ENCODE measurements around the gene TRIM2.
"Not testable (repeated sequence)": the region's sequence is repeated elsewhere in the genome, so short reads cannot be mapped to it uniquely, and the experiment has no call there.

Gene TRIM2

GRCh38 chr4:153191795-153192363 is 12.4 kb upstream of the TRIM2 start:
- DNase-seq, result no peak

GRCh38 chr4:153197301-153197700 is 6.9 kb upstream of the TRIM2 start:
- DNase-seq, result no peak

GRCh38 chr4:153198719-153199118 is 5.5 kb upstream of the TRIM2 start:
- no peak for DNase-seq

DNA sequence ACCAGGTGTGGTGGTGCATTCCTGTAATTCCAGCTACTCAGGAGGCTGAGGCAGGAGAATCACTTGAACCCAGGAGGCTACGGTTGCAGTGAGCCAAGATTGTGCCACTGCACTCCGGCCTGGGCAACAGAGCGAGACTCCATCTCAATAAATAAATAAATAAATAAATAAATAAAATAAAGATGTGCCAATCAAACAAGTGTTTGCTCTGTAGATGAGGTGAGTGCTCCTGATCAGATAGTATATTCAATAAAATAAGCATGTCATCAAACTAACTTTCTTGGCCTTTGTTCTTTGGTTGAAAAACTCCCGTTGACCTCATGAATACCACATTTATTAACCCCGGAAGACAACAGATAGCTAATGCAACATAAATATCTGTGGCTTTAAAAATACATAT is 497 bp upstream of the TRIM2 start:
- not testable (repeated sequence) for DNase-seq

DNA sequence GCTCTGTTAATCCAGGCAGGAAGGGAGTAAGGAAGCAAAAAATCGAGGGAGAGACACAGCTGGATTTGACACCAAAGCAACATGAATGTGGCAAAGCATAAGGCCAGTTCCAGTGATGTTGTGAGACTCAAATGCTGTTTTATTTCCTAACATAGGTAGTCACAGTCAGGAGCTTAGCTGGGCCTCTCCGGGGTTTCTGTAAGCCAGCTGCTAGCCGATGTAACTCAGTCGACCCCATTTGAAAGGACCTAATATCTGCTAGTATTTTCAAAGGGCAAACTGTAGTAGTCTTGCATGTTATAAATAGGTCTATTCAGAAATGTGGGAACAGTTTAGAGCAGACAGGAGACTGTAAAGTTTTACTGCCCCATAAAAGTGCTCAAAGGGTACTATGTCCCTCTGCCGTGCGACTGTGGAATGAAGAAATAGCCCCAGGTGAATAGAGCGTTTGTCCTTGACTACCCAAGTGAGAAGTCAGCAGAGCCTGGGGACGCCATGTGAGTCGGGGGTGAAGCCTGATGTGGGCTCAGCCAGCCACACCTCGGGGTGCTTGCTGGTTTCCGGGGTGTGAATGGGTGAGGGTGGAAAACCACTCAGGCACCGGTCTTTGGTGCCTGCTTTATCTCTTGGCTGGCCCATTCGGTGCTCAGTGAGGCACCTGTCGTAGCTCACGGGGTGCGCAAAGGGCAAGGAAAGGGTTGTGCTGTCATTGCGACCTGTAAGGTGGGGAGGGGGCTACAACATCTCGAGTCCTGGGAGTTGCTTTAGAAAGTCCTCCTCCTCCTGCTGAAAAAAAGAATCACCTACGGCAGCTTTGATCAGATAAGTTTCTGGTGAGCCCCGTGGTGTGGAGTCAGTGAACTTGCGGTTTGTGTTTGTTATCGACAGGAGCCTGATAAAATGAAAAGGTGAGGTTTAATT is 745 bp downstream of the TRIM2 start:
- DNase-seq, result peak; percentile 7 to 41

DNA sequence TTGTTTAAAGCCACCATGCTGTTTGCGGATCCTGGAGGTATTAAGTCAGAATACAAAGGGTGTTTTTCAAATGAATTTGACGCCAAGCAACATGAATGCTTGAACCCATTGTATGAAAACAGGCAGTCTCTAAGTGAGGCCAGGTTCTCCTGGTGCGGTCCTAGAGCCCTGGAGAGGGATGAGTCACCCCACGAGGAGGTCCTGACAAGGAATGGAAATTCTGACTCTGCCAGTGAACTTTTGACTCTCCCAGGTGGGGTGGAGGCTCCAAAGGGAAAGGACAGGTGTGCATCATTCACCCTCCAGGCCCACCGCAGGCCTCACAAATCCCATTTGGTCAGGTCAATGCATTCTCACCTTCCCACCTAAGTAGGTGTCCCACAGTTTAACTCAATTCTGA is 1.5 kb downstream of the TRIM2 start:
- DNase-seq, result peak; percentile 38 to 40

DNA sequence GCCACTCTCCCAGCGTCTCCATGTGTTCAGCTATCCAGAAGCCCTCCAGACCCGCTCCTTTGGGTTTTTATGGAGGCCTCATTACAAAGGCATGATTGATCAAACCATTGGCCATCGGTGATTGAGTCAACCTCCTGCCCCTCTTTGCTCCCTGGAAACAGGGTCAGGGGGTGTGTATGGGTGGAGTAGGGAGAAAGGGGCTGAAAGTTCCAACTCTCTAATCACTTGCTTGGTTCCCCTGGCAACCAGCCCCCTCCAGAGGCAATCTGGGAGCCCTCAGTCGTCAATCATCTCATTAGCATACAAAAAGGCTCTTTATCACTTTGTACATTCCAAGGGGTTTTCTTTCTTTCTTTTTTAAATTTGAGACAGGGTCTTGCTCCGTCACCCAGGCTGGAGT is 2.3 kb downstream of the TRIM2 start:
- DNase-seq, result no peak

DNA sequence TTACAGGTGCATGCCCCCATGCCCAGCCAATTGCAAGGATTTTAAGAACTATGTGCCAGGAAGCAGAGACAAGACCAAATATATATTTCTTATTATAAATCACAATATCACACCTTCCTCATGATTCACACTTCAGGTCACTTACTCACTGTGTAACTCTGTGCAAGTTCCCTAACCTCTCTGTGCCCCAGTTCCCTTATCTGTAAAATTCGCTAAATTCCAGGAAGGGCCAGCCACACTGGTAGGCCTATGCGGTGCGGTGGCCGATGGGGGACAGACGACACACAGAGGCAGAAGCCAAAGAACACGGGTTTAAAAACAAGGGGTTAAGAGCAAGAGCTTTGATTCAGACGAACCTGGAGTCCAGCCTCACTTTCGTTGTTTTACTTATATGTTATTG is 2.8 kb downstream of the TRIM2 start:
- DNase-seq, result no peak

DNA sequence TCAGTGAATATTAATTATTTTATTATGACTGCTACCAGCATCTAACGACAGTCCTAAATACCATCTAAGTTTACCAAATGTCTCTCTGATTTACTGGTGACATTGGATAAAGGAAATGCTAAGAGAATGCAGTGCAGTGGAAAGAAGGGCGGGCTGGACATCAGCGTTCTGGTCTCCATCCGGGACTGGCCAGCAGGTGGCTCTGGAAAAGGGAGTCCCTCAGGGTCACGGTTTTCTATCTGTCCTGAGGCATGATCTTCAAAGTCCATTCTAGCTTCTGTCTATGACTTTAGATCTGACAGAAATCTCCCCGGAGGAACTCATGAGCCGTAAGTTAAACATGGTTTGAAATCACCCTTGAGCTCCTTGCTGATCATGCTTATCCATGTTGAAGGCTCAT is 3.3 kb downstream of the TRIM2 start:
- DNase-seq, result no peak

- DNase-seq, result no peak
Observed at GRCh38 chr4:153209410-153209809, 5.2 kb downstream of the TRIM2 start.

DNA sequence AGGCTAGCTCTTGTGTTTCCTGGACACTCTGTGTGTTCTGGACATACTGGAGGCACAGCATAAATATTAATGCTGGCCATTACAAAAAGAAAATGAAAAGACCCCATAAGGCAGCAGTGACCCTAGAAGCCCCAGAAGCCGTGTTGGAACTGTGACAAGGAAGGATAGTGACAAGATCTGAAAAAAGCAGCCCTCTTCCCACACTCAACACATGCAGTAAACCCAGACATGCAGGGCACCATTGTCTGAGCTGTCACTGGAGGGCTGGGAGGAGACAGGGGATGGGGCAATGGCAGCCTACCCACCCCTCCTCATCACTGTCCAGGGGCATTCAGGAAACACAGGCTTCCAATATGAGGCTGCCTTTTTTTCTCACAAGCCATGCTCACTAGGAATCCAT is 6.5 kb downstream of the TRIM2 start:
- DNase-seq, result no peak

DNA sequence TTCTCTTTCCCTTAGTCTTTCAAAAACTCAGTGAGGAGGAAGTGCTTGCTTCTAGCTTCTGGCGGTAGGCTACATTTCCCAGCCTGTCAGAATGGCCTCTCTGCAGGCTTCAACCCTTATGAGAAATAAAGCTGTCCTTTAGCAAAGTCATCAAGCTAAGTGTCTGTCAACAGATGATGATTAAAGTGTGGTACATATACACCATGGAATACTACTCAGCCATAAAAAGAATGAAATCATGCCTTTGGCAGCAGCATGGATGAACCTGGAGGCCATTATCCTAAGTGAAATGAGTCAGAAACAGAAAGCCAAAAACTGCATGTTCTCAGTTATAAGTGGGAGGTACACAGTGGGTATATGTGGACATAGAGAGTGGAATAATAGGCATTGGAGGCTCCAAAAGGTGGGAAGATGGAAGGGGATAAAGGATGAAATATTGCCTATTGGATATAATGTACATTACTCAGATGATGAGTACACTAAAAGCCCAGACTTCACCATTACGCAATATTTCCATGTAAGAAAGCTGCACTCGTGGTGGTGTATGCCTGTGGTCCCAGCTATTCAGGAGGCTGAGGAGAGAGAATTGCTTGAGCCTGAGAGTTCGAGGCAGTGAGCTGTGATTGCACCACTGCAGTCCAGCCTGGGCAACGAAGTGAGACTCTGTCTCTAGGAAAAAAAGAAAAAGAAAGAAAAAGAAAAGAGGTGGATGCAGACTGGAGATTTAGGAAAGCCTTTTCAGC is 7.9 kb downstream of the TRIM2 start:
- no peak for DNase-seq

GRCh38 chr4:153212736-153213135 is 8.5 kb downstream of the TRIM2 start:
- DNase-seq, result no peak

- DNase-seq, result no peak
Observed at GRCh38 chr4:153215921-153216320, 11.7 kb downstream of the TRIM2 start.

DNA sequence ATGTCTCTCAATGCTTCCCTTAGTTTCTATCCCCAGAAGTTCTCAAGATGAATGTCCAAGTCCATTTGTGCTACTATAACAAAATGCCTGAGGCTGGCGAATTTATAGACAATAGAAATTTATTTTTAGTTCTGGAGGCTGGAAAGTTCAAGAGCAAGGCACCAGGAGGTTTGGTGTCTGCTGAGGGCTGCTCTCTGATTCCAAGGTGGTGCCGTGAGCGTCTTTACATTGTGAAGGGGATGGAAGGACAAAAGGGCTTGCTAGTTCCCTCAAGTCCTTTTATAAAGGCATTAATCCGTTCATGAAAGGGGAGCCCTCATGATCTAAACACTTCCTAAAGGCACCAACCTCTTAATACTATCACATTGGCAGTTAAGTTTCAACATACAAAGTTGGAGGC is 12.3 kb downstream of the TRIM2 start:
- DNase-seq, result no peak

DNA sequence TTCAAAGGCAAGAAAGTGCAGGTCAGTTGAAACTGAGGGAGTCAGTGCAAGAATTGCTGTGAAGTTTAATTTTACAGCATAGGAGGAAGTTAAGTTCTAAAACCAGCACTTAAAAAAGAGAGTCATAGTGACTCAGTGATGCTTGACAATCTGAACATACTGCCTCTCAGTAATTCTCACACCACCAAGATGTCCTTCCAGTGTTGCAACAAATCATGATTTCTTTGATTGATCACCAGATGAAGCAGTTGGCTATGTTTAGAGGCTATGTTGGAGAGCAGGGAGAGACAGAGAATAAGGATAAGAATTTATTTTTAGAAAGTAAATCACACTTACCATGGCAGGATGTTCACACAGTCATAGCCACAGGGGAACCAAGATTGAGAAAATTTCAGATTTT is 13.2 kb downstream of the TRIM2 start:
- DNase-seq, result no peak

- DNase-seq, result no peak
Observed at GRCh38 chr4:153218961-153219360, 14.7 kb downstream of the TRIM2 start.

GRCh38 chr4:153220682-153221395 is 16.6 kb downstream of the TRIM2 start:
- DNase-seq, result no peak

DNA sequence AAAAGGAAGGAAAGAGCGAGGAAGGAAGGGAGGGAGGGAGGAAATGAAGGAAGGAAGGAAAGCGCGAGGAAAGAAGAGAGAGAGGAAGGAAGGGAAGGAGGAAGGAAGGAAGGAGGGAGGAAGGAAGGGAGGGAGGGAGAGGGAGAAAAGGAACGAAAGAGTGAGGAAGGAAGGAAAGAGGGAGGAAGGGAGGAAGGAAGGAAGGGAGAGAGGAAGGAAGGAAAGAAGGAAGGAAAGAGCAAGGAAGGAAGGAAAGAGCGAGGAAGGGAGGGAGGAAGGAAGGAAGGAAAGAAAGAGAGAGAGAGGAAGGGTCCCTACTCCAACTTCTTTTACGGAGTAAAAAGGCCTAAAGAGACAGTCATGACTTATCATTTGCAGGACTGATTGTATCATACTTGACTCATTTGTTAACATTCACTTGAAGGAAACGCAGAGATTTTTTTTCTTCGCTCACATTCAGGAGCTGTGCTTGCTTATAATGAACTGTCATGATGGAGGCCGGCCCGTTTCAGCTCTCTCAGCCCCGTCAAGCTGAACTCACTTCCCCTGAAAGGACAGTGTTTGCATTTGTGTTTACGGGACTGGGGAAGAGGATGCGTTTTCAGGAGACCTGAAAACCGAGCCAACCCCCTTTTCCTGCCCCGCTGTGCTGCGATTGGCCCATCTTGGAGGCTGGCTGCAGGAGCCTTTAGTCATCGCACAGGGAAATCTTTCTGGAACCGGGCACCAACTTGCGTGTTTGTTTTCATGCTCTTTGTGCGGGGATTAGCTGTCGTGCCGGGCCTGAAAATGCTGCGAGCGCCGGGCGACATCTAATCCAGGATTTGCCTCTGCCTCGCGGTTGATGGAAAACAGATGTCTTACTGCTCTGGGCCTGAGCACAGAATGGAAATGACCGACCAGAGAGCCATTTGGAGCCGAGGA is 17.8 kb downstream of the TRIM2 start:
- DNase-seq, result peak; percentile 11 to 19

DNA sequence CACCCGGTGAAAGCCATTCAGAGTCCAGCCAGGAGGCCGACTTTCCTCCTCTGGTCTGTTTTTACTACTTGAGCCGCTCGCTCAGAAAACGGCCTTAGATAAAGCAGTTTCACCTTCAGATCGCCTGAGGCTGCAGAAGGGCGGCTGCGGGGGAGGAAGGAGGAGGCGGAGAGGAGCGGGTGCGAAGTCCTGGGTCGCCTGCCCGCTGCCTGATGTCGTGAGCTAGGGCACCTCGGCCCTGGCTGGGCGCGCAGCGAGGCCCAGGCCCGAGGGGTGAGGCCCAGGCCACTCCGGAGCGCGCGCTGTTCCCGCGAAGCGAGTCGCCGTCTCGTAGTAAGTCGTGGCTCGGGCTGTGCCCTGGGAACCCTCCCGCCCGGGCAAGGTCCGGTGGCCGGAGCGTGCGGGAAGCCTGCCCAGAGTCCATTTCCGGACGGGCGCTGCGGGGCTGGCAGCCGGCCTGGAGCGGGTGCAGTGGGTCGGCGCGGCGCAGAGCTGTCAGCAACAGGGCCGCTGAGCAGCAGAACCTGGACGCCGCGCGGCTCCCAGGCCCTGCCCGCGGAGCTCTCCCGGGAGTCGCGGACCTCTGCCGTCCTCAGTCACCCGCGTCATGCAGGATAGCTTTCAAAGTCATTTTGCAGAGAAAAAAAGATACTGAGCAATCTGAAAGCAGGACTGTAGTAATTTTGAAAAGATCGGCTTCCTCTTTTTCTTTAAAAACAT is 18.6 kb downstream of the TRIM2 start:
- peak; percentile 23 to 26 for DNase-seq

- no peak for DNase-seq
Observed at GRCh38 chr4:153223427-153223801, 19.2 kb downstream of the TRIM2 start.
